Measurements from ENCODE around the gene XIRP1. TPM values are rescaled to one million over a fixed set of nuclear protein-coding genes. Genes with fewer than 3 reads are reported as not detected.

The XIRP1 gene
- total RNA-seq, 4 donors from 2014 or later = 0.76 TPM; not detected in 3

DNA sequence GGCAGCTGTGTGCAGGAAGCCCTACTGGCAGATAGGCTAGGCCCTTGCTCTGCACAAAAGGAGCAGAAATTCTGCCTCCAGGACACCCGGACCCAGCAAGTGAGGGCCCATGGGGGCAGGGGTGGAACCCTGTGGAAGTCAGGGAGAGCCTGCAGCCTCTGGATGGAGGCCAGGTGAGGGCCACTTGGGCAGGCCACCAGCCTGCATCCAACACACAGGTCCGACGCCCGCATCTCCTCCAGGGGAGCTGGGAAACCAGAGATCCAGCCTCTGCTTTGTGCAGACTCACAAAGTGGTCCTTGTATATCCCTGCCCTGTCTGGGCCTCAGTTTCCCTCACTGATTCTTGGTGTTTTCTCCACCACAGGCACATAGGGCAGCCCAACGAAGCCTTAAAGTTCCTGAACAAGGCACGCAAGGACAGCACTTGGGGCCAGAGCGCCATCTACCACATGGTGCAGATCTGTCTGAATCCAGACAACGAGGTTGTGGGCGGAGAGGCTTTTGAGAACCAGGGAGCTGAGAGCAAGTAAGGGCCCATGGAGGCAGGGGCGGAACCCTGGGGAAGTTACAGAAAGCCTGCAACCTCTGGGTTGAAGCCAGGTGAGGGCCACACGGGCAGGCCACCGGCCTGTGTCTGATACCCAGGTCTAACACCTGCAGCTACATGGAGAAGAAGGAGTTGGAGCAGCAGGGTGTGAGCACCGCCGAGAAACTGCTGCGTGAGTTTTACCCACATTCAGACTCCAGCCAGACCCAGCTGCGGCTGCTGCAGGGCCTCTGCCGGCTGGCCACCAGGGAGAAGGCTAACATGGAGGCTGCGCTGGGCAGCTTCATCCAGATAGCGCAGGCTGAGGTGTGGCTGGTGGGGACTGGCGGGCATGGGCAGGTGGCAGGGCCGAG, 55.6 kb downstream of the XIRP1 start:
- no peaks in the 10 kb centered on the region for H3K9me3 ChIP-seq
- TF ChIP-seq CTCF (IDR thresholded peaks at IDR 0.05) (no peak), POLR2A (IDR thresholded peaks at IDR 0.05) (no peak)
- no peak overlapping the region for H3K4me3 ChIP-seq
- H3K27me3 ChIP-seq = no peaks in the 10 kb centered on the region
- peaks cover 0 to 8% (median 0%) of the 10 kb centered on the region in 3 donors for H3K36me3 ChIP-seq
- no peak overlapping the region for H3K27ac ChIP-seq
- H3K4me1 ChIP-seq = peaks cover 0 to 16% (median 7%) of the 10 kb centered on the region in 4 donors
- peak in 1 of 3 donors; percentile 43 for DNase-seq

DNA sequence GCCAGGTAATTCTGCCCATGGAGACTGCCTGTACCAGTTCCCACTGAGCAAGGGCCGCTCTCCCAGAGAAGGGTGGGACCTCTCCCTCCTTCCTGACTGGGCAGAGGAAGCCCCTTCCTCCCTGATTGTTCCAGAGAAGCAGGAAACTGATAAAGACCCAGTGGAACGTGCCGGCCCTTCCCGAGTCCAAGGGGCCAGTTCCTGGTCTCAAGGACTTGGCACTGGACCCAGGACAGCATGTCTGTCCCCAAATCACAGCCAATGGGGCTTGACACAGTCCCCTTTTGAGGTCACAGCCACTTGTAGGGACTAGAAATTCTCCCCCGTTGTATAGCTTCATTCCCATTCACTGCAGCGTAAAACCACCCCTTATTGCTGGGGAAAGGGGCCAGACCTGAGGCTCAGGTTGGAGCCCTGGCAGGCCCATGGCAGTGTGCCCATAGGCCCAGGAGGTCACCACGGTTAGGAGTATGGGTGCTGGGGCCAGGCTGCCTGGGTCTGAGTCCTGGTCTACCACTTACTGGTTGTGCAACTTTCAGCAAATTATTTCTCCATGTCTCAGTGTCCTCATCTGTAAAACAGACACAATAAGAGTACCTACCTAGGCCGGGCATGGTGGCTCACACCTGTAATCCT, 57.1 kb downstream of the XIRP1 start:
- Histone ChIP-seq H3K27ac (peak overlapping the region in 1 of 4 donors; percentile 13), H3K36me3 (peaks cover 0 to 2% (median 0%) of the 10 kb centered on the region in 3 donors), H3K4me1 (peaks cover 0 to under 1% (median 0%) of the 10 kb centered on the region in 4 donors), H3K27me3 (no peaks in the 10 kb centered on the region), H3K9me3 (no peaks in the 10 kb centered on the region), H3K4me3 (no peak overlapping the region)
- TF ChIP-seq CTCF (IDR thresholded peaks at IDR 0.05) = no peak
- DNase-seq = peak in 1 of 3 donors; percentile 50

DNA sequence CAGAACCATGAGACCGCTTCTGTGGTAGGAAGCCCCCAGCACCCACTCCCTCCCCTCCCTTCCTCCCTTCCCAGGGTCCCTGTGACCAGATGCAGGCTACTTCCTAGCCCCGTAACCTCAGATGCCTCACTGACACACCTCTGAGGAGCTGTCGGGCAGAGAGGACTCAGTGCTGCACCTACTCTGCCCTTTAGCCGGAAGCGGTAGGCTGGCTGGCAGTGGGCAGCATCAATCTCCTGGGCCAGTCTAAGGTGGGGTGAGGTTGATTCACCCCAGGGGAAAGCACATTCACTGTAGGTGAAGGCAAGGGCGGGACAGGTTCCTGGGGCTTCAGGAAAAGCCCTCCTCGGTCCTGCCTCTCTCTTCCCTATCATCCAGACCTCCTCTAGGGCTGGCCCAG, 58.1 kb downstream of the XIRP1 start:
- Histone ChIP-seq H3K36me3 (no peaks in the 10 kb centered on the region), H3K9me3 (no peaks in the 10 kb centered on the region), H3K4me1 (no peaks in the 10 kb centered on the region), H3K4me3 (no peak overlapping the region), H3K27me3 (no peaks in the 10 kb centered on the region), H3K27ac (no peak overlapping the region)
- TF ChIP-seq POLR2A (IDR thresholded peaks at IDR 0.05) (no peak), CTCF (IDR thresholded peaks at IDR 0.05) (no peak)
- DNase-seq = peak in 1 of 3 donors; percentile 40

DNA sequence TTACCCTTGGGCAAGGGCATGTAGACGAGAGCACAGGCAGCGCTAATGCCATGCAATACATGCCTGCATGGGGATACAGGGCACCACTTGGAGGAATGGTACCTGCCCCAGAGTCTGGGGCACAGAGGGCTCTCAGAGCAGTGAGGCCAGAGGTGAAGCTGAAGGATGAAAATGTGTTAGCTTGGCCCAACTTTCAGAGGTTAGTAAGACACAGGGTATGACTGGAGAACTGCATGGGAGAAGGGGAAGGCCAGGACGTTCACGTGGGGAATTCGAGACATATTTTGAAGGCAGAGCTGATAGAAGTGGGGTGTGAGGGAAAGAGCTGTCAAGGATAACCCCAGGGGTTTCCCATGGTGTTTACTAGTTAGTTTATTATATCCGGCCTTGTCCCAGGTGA, 58.6 kb downstream of the XIRP1 start:
- no peak for DNase-seq
- no peak for TF ChIP-seq POLR2A (IDR thresholded peaks at IDR 0.05)
- TF ChIP-seq CTCF (IDR thresholded peaks at IDR 0.05) = no peak
- Histone ChIP-seq H3K4me3 (no peak overlapping the region), H3K27me3 (no peaks in the 10 kb centered on the region), H3K9me3 (no peaks in the 10 kb centered on the region), H3K36me3 (no peaks in the 10 kb centered on the region), H3K27ac (no peak overlapping the region), H3K4me1 (no peaks in the 10 kb centered on the region)

Small RNA genes lying within 50 kb of the gene (small RNA-seq; reads per million reads assigned to genes)
- 0 reads per million in 2 donors for gene RF00017

Other genes starting within 250 kb of the XIRP1 start
- 1 to 10 TPM in 1 of 4 donors, under 1 TPM in 2, not detected in 1; 0.28 to 1.7 (median 0.67) TPM for gene SCN11A, start 140.7 kb downstream of the XIRP1 start, total RNA-seq
- 10 to 100 TPM; 24.2 to 35.5 (median 31.2) TPM for gene WDR48, start 140.6 kb downstream of the XIRP1 start, total RNA-seq
- gene GORASP1, start 85.0 kb downstream of the XIRP1 start, total RNA-seq = 100 to 1,000 TPM in 3 of 4 donors, 10 to 100 TPM in 1; 85.8 to 145 (median 128) TPM
- gene TTC21A, start 84.9 kb downstream of the XIRP1 start, total RNA-seq = 10 to 100 TPM in 2 of 4 donors, 1 to 10 TPM in 2; 8.4 to 41.3 (median 19.1) TPM
- 10 to 100 TPM; 19.0 to 40.5 (median 29.4) TPM for gene CSRNP1, start 39.0 kb downstream of the XIRP1 start, total RNA-seq
- not detected for gene CX3CR1, start 87.4 kb upstream of the XIRP1 start, total RNA-seq
- not detected for gene CCR8, start 137.1 kb upstream of the XIRP1 start, total RNA-seq
- gene SLC25A38, start 190.8 kb upstream of the XIRP1 start, total RNA-seq = 10 to 100 TPM; 15.8 to 35.5 (median 28.4) TPM
- 1,000 to 10,000 TPM in 1 of 4 donors, 100 to 1,000 TPM in 3; 298 to 1,413 (median 477) TPM for gene RPSA, start 214.1 kb upstream of the XIRP1 start, total RNA-seq

All from Peyer's patch (tissue), 4 donors.